GM12874 (cell line): ENCODE data around the gene AQR.

Experiments used
- CTCF ChIP-seq: IDR thresholded peaks from 2 replicates; pipeline ENCODE4 v1.5.1; 2011; ENCODE audit warnings: low read depth, mild to moderate bottlenecking, control low read depth, low read length, moderate library complexity; ENCODE audit not compliant: insufficient read depth

Gene AQR

GRCh38 chr15:34969340-34970097, at the start of gene AQR:
TSS of gene AQR (minus strand) at chr15:34969742. CDS start at chr15:34969613, 129 bp downstream.
- peak; percentile 91 for TF ChIP-seq CTCF

GRCh38 chr15:35014241-35014640, 44.7 kb upstream of the AQR start:
- no peak for TF ChIP-seq CTCF

- no peak for TF ChIP-seq CTCF
Measured at GRCh38 chr15:35013370-35013769, 43.8 kb upstream of the AQR start.

- no peak for TF ChIP-seq CTCF
Measured at GRCh38 chr15:35007397-35007796, 37.9 kb upstream of the AQR start.

GRCh38 chr15:35005933-35006332, 36.4 kb upstream of the AQR start:
- TF ChIP-seq CTCF, result no peak

GRCh38 chr15:35003928-35004327, 34.4 kb upstream of the AQR start:
- TF ChIP-seq CTCF, result no peak

- no peak for TF ChIP-seq CTCF
Measured at GRCh38 chr15:35000511-35000910, 31.0 kb upstream of the AQR start.
